HepG2 (cell line): ENCODE results near the gene WDR7. TPM values are rescaled to one million over a fixed set of nuclear protein-coding genes. Genes with fewer than 3 reads are reported as not detected.

Source experiments
- ATF7-NPFF ChIP-seq: sonication (generic); formaldehyde crosslinking; IDR thresholded peaks from 2 replicates; pipeline ENCODE4 v1.8.1; 2023; ENCODE audit warnings: mild to moderate bottlenecking, low read depth, missing genetic modification reagents, moderate library complexity
- ETV5 ChIP-seq: IDR thresholded peaks from 2 replicates; pipeline ENCODE4 v1.6.1; 2018; ENCODE audit warnings: missing biosample characterization, missing genetic modification reagents, inconsistent platforms, borderline replicate concordance
- FOXM1 ChIP-seq: sonication (generic); formaldehyde crosslinking; IDR thresholded peaks from 2 replicates; pipeline ENCODE4 v1.5.0; 2020; ENCODE audit warnings: missing genetic modification reagents
- IRF2 ChIP-seq: IDR thresholded peaks from 2 replicates; pipeline ENCODE4 v1.6.1; 2018; ENCODE audit warnings: missing genetic modification reagents, missing compliant biosample characterization
- KDM3A ChIP-seq: IDR thresholded peaks from 2 replicates; pipeline ENCODE4 v1.6.1; 2018; ENCODE audit warnings: low read depth, missing compliant biosample characterization
- MBD4 ChIP-seq: IDR thresholded peaks from 2 replicates; pipeline ENCODE4 v1.6.1; 2012; ENCODE audit warnings: low read length, inconsistent platforms, borderline replicate concordance
- MYC ChIP-seq: sonication (generic); formaldehyde crosslinking; IDR thresholded peaks from 2 replicates; pipeline ENCODE4 v1.9.0; 2021; ENCODE audit warnings: missing genetic modification reagents, borderline replicate concordance
- NRL ChIP-seq: sonication (generic); formaldehyde crosslinking; IDR thresholded peaks from 2 replicates; pipeline ENCODE4 v1.5.0; 2020; ENCODE audit warnings: missing genetic modification reagents, mild to moderate bottlenecking, moderate library complexity, borderline replicate concordance
- ZFP90 ChIP-seq: sonication (generic); formaldehyde crosslinking; IDR thresholded peaks from 2 replicates; pipeline ENCODE4 v1.8.0; 2022; ENCODE audit warnings: missing genetic modification reagents, mild to moderate bottlenecking, inconsistent platforms, borderline replicate concordance
- ZNF274 ChIP-seq: sonication (generic); formaldehyde crosslinking; IDR thresholded peaks from 2 replicates; pipeline ENCODE4 v1.5.1; 2020; ENCODE audit warnings: mild to moderate bottlenecking, missing genetic modification reagents
- polyA plus RNA-seq, 8 experiments: library from polyadenylated mRNA; depleted of rRNA in 3 of 8; stranded (reverse) in 7 of 8; unstranded in 1 of 8; fragments of >200 nt; fragmentation: Illumina TruSeq in 4 of 8; extraction: Trizol in 4 of 8; gene quantifications; 2 replicates each; pipeline versions ENCODE4 v1.2.1 to v1.2.3, GENCODE V29; 2011 to 2016; ENCODE audit warnings: low read depth in 4 of 8, missing spikeins in 1 of 8, mixed read lengths in 1 of 8; ENCODE audit not compliant: insufficient read depth in 1 of 8
- total RNA-seq, 5 experiments: library from RNA; depleted of rRNA; stranded (reverse); fragments of >200 nt; fragmentation: Illumina TruSeq; extraction: Trizol; gene quantifications; 2 replicates each; pipeline ENCODE4 v1.2.3, GENCODE V29; 2016; ENCODE audit warnings: low read depth in 1 of 5
- TF ChIP-seq, protein P1 (sequence below): sonication (generic); formaldehyde crosslinking; IDR thresholded peaks from 2 replicates; pipeline ENCODE4 v1.8.1; 2023; ENCODE audit warnings: missing genetic modification reagents, mild to moderate bottlenecking, borderline replicate concordance
- TF ChIP-seq, protein P2 (sequence below), 2 experiments: fragments of 450-650 bp in 1 of 2; sonication (generic) in 1 of 2; formaldehyde crosslinking in 1 of 2; IDR thresholded peaks; 2 replicates each; pipeline versions ENCODE4 v1.6.1 to v1.8.0; 2016 to 2022; ENCODE audit warnings: antibody characterized with exemption in 1 of 2, mild to moderate bottlenecking in 1 of 2, missing genetic modification reagents in 1 of 2
- TF ChIP-seq, protein P3 (sequence below): sonication (generic); formaldehyde crosslinking; IDR thresholded peaks from 2 replicates; pipeline ENCODE4 v1.5.0; 2020; ENCODE audit warnings: mild to moderate bottlenecking, missing genetic modification reagents, borderline replicate concordance

Gene WDR7
- total and polyA plus RNA-seq, 2 of the 13 experiments (the other 11 are each of a cell fraction or from before 2014, with no cell fraction given), result 2.0 to 7.8 TPM

DNA sequence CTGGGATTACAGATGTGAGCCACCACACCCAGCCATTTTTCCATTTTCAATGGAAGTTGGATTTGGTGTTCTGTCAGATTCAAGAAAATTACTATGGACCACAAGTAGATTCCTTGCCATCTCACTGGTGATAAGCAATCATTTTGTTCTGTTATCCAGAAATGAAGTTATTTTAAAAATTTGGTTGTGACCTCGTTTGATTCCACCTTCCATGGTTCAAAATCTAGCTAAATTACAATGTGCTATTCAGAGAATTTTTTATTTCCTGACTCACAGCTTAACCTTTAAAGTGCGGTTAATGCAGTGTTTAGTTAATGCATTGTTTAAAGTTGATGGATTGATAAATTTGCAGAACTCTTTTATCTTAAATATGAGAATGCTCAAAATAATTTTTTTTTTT is 252.5 kb downstream of the WDR7 start (continued):
- TF ChIP-seq, protein P1, sequence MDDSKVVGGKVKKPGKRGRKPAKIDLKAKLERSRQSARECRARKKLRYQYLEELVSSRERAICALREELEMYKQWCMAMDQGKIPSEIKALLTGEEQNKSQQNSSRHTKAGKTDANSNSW (CRISPR knock-in tag), result no peak
- TF ChIP-seq, protein P2, sequence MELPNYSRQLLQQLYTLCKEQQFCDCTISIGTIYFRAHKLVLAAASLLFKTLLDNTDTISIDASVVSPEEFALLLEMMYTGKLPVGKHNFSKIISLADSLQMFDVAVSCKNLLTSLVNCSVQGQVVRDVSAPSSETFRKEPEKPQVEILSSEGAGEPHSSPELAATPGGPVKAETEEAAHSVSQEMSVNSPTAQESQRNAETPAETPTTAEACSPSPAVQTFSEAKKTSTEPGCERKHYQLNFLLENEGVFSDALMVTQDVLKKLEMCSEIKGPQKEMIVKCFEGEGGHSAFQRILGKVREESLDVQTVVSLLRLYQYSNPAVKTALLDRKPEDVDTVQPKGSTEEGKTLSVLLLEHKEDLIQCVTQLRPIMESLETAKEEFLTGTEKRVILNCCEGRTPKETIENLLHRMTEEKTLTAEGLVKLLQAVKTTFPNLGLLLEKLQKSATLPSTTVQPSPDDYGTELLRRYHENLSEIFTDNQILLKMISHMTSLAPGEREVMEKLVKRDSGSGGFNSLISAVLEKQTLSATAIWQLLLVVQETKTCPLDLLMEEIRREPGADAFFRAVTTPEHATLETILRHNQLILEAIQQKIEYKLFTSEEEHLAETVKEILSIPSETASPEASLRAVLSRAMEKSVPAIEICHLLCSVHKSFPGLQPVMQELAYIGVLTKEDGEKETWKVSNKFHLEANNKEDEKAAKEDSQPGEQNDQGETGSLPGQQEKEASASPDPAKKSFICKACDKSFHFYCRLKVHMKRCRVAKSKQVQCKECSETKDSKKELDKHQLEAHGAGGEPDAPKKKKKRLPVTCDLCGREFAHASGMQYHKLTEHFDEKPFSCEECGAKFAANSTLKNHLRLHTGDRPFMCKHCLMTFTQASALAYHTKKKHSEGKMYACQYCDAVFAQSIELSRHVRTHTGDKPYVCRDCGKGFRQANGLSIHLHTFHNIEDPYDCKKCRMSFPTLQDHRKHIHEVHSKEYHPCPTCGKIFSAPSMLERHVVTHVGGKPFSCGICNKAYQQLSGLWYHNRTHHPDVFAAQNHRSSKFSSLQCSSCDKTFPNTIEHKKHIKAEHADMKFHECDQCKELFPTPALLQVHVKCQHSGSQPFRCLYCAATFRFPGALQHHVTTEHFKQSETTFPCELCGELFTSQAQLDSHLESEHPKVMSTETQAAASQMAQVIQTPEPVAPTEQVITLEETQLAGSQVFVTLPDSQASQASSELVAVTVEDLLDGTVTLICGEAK (IDR thresholded peaks at IDR 0.05), result no peak
- TF ChIP-seq, protein P2 (CRISPR knock-in tag; IDR thresholded peaks at IDR 0.05), result no peak
- TF ChIP-seq ZNF274 (CRISPR knock-in tag) (no peak), FOXM1 (CRISPR knock-in tag) (no peak), ZFP90 (no peak), KDM3A (CRISPR knock-in tag) (no peak), ATF7-NPFF (CRISPR knock-in tag) (no peak), NRL (CRISPR knock-in tag) (no peak), MBD4 (no peak), ETV5 (CRISPR knock-in tag) (no peak), MYC (no peak), IRF2 (CRISPR knock-in tag) (no peak)
- TF ChIP-seq, protein P3, sequence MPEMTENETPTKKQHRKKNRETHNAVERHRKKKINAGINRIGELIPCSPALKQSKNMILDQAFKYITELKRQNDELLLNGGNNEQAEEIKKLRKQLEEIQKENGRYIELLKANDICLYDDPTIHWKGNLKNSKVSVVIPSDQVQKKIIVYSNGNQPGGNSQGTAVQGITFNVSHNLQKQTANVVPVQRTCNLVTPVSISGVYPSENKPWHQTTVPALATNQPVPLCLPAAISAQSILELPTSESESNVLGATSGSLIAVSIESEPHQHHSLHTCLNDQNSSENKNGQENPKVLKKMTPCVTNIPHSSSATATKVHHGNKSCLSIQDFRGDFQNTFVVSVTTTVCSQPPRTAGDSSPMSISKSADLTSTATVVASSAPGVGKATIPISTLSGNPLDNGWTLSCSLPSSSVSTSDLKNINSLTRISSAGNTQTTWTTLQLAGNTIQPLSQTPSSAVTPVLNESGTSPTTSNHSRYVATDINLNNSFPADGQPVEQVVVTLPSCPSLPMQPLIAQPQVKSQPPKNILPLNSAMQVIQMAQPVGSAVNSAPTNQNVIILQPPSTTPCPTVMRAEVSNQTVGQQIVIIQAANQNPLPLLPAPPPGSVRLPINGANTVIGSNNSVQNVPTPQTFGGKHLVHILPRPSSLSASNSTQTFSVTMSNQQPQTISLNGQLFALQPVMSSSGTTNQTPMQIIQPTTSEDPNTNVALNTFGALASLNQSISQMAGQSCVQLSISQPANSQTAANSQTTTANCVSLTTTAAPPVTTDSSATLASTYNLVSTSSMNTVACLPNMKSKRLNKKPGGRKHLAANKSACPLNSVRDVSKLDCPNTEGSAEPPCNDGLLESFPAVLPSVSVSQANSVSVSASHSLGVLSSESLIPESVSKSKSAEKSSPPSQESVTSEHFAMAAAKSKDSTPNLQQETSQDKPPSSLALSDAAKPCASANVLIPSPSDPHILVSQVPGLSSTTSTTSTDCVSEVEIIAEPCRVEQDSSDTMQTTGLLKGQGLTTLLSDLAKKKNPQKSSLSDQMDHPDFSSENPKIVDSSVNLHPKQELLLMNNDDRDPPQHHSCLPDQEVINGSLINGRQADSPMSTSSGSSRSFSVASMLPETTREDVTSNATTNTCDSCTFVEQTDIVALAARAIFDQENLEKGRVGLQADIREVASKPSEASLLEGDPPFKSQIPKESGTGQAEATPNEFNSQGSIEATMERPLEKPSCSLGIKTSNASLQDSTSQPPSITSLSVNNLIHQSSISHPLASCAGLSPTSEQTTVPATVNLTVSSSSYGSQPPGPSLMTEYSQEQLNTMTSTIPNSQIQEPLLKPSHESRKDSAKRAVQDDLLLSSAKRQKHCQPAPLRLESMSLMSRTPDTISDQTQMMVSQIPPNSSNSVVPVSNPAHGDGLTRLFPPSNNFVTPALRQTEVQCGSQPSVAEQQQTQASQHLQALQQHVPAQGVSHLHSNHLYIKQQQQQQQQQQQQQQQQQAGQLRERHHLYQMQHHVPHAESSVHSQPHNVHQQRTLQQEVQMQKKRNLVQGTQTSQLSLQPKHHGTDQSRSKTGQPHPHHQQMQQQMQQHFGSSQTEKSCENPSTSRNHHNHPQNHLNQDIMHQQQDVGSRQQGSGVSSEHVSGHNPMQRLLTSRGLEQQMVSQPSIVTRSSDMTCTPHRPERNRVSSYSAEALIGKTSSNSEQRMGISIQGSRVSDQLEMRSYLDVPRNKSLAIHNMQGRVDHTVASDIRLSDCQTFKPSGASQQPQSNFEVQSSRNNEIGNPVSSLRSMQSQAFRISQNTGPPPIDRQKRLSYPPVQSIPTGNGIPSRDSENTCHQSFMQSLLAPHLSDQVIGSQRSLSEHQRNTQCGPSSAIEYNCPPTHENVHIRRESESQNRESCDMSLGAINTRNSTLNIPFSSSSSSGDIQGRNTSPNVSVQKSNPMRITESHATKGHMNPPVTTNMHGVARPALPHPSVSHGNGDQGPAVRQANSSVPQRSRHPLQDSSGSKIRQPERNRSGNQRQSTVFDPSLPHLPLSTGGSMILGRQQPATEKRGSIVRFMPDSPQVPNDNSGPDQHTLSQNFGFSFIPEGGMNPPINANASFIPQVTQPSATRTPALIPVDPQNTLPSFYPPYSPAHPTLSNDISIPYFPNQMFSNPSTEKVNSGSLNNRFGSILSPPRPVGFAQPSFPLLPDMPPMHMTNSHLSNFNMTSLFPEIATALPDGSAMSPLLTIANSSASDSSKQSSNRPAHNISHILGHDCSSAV (CRISPR knock-in tag), result no peak
